Panc1 (cell line): ENCODE results near the gene IL31RA. TPM values are rescaled to one million over a fixed set of nuclear protein-coding genes. Genes with fewer than 3 reads are reported as not detected.
"Not testable (repeated sequence)": the region's sequence is repeated elsewhere in the genome, so short reads cannot be mapped to it uniquely, and the experiment has no call there.

Experiments used
- ATAC-seq: fragments of 200-7000 bp; cut with Tn5 transposase; 2 replicates; pipeline ENCODE4 v1.9.1; 2020; ENCODE audit warnings: mild to moderate bottlenecking, moderate library complexity
- Bru-seq: library from RNA; stranded (reverse); fragments of 400-500 nt; gene quantifications from one replicate; lab custom pipeline; 2021; lab: Mats Ljungman, UMichigan
- BruChase-seq, 2 experiments: library from RNA; stranded (reverse); fragments of 400-500 nt; gene quantifications; one replicate each; lab custom pipeline; 2021; lab: Mats Ljungman, UMichigan
- BruUV-seq: library from RNA; stranded (reverse); fragments of 400-500 nt; replicated peaks from 2 replicates; lab custom pipeline; 2021; lab: Mats Ljungman, UMichigan
- CTCF ChIA-PET: fragments of 300-600 bp; sonication (Branson Sonifier 250); formaldehyde crosslinking; loops from one replicate; lab custom pipeline; 2022; ENCODE audit warnings: antibody characterized with exemption; lab: Charles Lee
- POLR2A ChIA-PET: fragments of 300-600 bp; sonication (Branson Sonifier 250); formaldehyde crosslinking; loops from one replicate; lab custom pipeline; 2022; ENCODE audit warnings: antibody characterized with exemption; lab: Charles Lee
- DNase-seq: peaks from one replicate; pipeline ENCODE4 v3.0.0-alpha.2; 2010; ENCODE audit warnings: low read depth, low spot score
- H3K27ac ChIP-seq: 2 replicates; pipeline ENCODE4 v1.5.1; 2011; ENCODE audit warnings: mild to moderate bottlenecking, low read length, inconsistent platforms
- H3K27me3 ChIP-seq: fragments of 200-500 bp; sonication (Bioruptor generic); 2 replicates; pipeline ENCODE4 v1.6.0; 2014; ENCODE audit warnings: low read length, inconsistent platforms; ENCODE audit not compliant: control insufficient read depth, insufficient read depth
- H3K36me3 ChIP-seq: fragments of 200-500 bp; sonication (Bioruptor generic); 2 replicates; pipeline ENCODE4 v1.5.1; 2014; ENCODE audit warnings: inconsistent platforms, mild to moderate bottlenecking, low read length, moderate library complexity; ENCODE audit not compliant: control insufficient read depth, insufficient read depth
- H3K4me1 ChIP-seq: 2 replicates; pipeline ENCODE4 v1.5.1; 2011; ENCODE audit warnings: inconsistent platforms, mild to moderate bottlenecking, low read length, moderate library complexity; ENCODE audit not compliant: control insufficient read depth, insufficient read depth
- H3K4me3 ChIP-seq, 2 experiments: 2 replicates each; pipeline ENCODE4 v1.5.1; 2011 to 2012; ENCODE audit warnings: low read depth in 2 of 2, low read length in 2 of 2, mild to moderate bottlenecking in 2 of 2, inconsistent platforms in 1 of 2, moderate library complexity in 1 of 2
- H3K9me3 ChIP-seq: fragments of 200-500 bp; sonication (Bioruptor generic); 2 replicates; pipeline ENCODE4 v1.5.1; 2014; ENCODE audit warnings: low read depth, mild to moderate bottlenecking, inconsistent platforms, low read length, moderate library complexity; ENCODE audit not compliant: control insufficient read depth, insufficient read depth
- POLR2AphosphoS5 ChIP-seq: IDR thresholded peaks from 2 replicates; pipeline ENCODE4 v1.6.1; 2012; ENCODE audit warnings: mild to moderate bottlenecking, low read depth, low read length, moderate library complexity
- SIN3A ChIP-seq: IDR thresholded peaks from 2 replicates; pipeline ENCODE4 v1.6.1; 2012; ENCODE audit warnings: low read depth, mild to moderate bottlenecking, low read length, moderate library complexity, borderline replicate concordance; ENCODE audit not compliant: insufficient read depth
- TCF7L2 ChIP-seq: IDR thresholded peaks from 2 replicates; pipeline ENCODE4 v1.6.1; 2011; ENCODE audit warnings: mild to moderate bottlenecking, low read depth, low read length, inconsistent platforms
- in situ Hi-C: cut with HindIII; loops from 2 replicates; pipeline ENCODE4 v1.10.0; 2016; ENCODE audit warnings: low sequenced_read_pairs, low pct_unique_long_range_greater_than_20kb
- intact Hi-C: fragments of 100-400 bp; cut with micrococcal nuclease; formaldehyde crosslinking; loops from one replicate; pipeline ENCODE4 v1.10.0; 2022; ENCODE audit not compliant: unreplicated experiment
- long read RNA-seq: library from polyadenylated mRNA; unstranded; transcript quantifications from one replicate; pipeline ENCODE4 v2.0.0, GENCODE V29; 2021; ENCODE audit not compliant: unreplicated experiment
- polyA plus RNA-seq: library from polyadenylated mRNA; unstranded; fragments of >200 nt; gene quantifications from one replicate; pipeline ENCODE4 v1.2.1, GENCODE V29; 2012; ENCODE audit warnings: missing spikeins; ENCODE audit not compliant: insufficient read length
- total RNA-seq: library from RNA; stranded (reverse); gene quantifications from one replicate; pipeline ENCODE4 v1.2.1, GENCODE V29; 2021; ENCODE audit not compliant: unreplicated experiment
- TF ChIP-seq, protein P1 (sequence below): fragments of 450-650 bp; IDR thresholded peaks from 2 replicates; pipeline ENCODE4 v1.5.1; 2017; ENCODE audit warnings: mild to moderate bottlenecking
- TF ChIP-seq, protein P2 (sequence below), 2 experiments: IDR thresholded peaks; 2 replicates each; pipeline ENCODE4 v1.6.1; 2011 to 2012; ENCODE audit warnings: low read depth in 2 of 2, control low read depth in 1 of 2, low read length in 1 of 2, mild to moderate bottlenecking in 1 of 2, moderate library complexity in 1 of 2; ENCODE audit not compliant: insufficient read depth in 1 of 2

Gene IL31RA
- 3.1 TPM for total RNA-seq
- 0.90 TPM for polyA plus RNA-seq
- percentile 46 among the genes with signal in this experiment for Bru-seq, nascent RNA
- percentile 47 among the genes with signal in this experiment for BruChase-seq, experiment 1, labeled RNA remaining after a 2-hour chase
- percentile 55 among the genes with signal in this experiment for BruChase-seq, experiment 2, labeled RNA remaining after a 6-hour chase
- long read RNA-seq, partial matches to known transcripts = 2 of 7 reads
- long read RNA-seq, other reads (novel, unspliced or antisense) = 5 of 7 reads

DNA sequence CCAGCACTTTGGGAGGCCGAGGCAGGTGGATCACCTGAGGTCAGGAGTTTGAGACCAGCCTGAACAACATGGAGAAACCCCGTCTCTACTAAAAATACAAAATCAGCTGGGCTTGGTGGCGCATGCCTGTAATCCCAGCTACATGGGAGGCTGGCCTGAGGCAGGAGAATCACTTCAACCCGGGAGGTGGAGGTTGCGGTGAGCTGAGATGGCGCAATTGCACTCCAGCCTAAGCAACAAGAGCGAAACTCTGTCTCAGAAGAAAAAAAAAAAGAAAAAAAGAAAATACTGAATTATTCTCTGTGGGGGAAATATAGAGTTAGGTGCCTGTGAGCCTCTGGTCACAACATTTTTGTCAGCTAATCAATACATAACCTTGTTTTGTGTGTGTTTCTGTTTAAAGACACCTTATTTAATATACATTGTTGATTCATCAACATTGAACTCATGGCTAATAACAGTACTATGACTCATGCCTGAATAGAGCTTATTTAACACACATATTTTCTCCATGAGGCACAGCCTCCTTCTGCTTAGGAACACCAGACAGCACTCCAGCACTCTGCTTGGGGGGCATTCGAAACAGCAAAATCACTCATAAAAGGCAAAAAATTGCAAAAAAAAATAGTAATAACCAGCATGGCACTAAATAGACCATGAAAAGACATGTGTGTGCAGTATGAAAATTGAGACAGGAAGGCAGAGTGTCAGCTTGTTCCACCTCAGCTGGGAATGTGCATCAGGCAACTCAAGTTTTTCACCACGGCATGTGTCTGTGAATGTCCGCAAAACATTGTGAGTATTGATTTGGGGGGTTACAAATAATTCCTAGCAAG is at the start of gene IL31RA:
TSS of gene IL31RA (plus strand) at position 519 of the 836 bp plus-strand sequence. CDS start at position 733, 214 bp downstream.
- ATAC-seq = peak; percentile 95
- TF ChIP-seq, protein P1, sequence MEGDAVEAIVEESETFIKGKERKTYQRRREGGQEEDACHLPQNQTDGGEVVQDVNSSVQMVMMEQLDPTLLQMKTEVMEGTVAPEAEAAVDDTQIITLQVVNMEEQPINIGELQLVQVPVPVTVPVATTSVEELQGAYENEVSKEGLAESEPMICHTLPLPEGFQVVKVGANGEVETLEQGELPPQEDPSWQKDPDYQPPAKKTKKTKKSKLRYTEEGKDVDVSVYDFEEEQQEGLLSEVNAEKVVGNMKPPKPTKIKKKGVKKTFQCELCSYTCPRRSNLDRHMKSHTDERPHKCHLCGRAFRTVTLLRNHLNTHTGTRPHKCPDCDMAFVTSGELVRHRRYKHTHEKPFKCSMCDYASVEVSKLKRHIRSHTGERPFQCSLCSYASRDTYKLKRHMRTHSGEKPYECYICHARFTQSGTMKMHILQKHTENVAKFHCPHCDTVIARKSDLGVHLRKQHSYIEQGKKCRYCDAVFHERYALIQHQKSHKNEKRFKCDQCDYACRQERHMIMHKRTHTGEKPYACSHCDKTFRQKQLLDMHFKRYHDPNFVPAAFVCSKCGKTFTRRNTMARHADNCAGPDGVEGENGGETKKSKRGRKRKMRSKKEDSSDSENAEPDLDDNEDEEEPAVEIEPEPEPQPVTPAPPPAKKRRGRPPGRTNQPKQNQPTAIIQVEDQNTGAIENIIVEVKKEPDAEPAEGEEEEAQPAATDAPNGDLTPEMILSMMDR = no peak
- TF ChIP-seq, protein P2, sequence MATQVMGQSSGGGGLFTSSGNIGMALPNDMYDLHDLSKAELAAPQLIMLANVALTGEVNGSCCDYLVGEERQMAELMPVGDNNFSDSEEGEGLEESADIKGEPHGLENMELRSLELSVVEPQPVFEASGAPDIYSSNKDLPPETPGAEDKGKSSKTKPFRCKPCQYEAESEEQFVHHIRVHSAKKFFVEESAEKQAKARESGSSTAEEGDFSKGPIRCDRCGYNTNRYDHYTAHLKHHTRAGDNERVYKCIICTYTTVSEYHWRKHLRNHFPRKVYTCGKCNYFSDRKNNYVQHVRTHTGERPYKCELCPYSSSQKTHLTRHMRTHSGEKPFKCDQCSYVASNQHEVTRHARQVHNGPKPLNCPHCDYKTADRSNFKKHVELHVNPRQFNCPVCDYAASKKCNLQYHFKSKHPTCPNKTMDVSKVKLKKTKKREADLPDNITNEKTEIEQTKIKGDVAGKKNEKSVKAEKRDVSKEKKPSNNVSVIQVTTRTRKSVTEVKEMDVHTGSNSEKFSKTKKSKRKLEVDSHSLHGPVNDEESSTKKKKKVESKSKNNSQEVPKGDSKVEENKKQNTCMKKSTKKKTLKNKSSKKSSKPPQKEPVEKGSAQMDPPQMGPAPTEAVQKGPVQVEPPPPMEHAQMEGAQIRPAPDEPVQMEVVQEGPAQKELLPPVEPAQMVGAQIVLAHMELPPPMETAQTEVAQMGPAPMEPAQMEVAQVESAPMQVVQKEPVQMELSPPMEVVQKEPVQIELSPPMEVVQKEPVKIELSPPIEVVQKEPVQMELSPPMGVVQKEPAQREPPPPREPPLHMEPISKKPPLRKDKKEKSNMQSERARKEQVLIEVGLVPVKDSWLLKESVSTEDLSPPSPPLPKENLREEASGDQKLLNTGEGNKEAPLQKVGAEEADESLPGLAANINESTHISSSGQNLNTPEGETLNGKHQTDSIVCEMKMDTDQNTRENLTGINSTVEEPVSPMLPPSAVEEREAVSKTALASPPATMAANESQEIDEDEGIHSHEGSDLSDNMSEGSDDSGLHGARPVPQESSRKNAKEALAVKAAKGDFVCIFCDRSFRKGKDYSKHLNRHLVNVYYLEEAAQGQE (IDR thresholded peaks at IDR 0.05; ENCODE audit: insufficient read depth in 1 of 2, low read depth in 2 of 2, low read length in 1 of 2) = no peak
- TF ChIP-seq TCF7L2 (no peak), SIN3A (no peak), POLR2AphosphoS5 (no peak)
- intact Hi-C loops = no loop called here
- peaks cover 10% of the 10 kb centered on the region; the same call in 1 of the 2 replicates for H3K4me1 ChIP-seq
- peak; percentile 78 for DNase-seq
- BruUV-seq = no TSS peak
- in situ Hi-C loops = no loop called here
- CTCF ChIA-PET = no interaction called here
- no peaks in the 10 kb centered on the region for H3K9me3 ChIP-seq
- no peaks in the 10 kb centered on the region for H3K36me3 ChIP-seq
- H3K27me3 ChIP-seq = no peaks in the 10 kb centered on the region
- POLR2A ChIA-PET = no interaction called here
- H3K4me3 ChIP-seq = peak within 1 kb of the TSS; percentile 12 to 54
- peak within 1 kb of the TSS; percentile 60 for H3K27ac ChIP-seq

DNA sequence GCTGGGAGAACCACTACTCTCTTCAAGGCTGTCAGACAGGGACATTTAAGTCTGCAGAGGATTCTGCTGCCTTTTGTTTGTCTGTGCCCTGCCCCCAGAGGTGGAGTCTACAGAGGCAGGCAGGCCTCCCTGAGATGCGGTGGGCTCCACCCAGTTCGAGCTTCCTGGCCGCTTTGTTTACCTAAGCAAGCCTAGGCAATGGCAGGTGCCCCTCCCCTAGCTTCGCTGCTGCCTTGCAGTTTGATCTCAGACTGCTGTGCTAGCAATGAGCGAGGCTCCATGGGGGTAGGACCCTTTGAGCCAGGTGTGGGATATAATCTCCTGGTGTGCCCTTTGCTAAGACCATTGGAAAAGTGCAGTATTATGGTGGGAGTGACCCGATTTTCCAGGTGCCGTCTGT is 42.3 kb upstream of the IL31RA start:
- POLR2A ChIA-PET, CTCF ChIA-PET, H3K4me1 ChIP-seq, ATAC-seq, H3K4me3 ChIP-seq, intact Hi-C loops, BruUV-seq, DNase-seq, H3K27me3 ChIP-seq, H3K36me3 ChIP-seq, in situ Hi-C loops, H3K27ac ChIP-seq, H3K9me3 ChIP-seq: not testable (repeated sequence)

DNA sequence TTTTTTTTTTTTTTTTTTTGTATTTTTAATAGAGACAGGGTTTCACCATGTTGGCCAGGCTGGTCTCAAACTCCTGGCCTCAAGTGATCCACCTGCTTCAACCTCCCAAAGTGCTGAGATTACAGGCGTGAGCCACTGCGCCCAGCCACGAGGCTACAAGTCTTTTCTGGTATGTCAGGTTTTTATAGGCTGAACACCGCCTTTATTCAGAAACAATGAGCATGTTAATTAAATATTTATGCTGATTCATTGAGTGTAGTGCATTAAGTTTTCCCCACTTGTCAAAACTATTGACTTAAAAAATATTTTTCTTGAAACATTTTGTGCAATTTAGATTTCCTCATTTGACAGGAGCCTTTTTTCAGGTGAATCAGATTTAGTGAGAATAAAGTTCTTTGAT is 35.2 kb upstream of the IL31RA start:
- DNase-seq, H3K36me3 ChIP-seq, H3K27ac ChIP-seq, H3K4me3 ChIP-seq, in situ Hi-C loops, intact Hi-C loops, H3K9me3 ChIP-seq, CTCF ChIA-PET, H3K27me3 ChIP-seq, ATAC-seq, BruUV-seq, H3K4me1 ChIP-seq: not testable (repeated sequence)
- POLR2A ChIA-PET = interaction anchor here (0.7 kb wide), 1 partner anchor 629 kb away, joined by 4 read pairs; no protein-coding TSS in a partner anchor
